Activated CD8-positive, alpha-beta memory T cell treated with anti-CD3 and anti-CD28 coated beads, Interleukin-2, amount 50 U/mL, for 4 hours (primary cell): ENCODE results near the gene NLRP5.
"Not testable (repeated sequence)": the region's sequence is repeated elsewhere in the genome, so short reads cannot be mapped to it uniquely, and the experiment has no call there.

Experiments
- DNase-seq: peaks from one replicate; pipeline ENCODE4 v3.0.0-alpha.2; 2020

NLRP5 gene

GRCh38 chr19:56099638-56100539, 113.3 kb downstream of the NLRP5 start:
- DNase-seq, result no peak

GRCh38 chr19:56101095-56101494, 114.5 kb downstream of the NLRP5 start:
- no peak for DNase-seq

- DNase-seq, result no peak
Observed at GRCh38 chr19:56101746-56102535, 115.4 kb downstream of the NLRP5 start.

GRCh38 chr19:56103027-56103614, 116.5 kb downstream of the NLRP5 start:
- no peak for DNase-seq

- DNase-seq, result no peak
Observed at GRCh38 chr19:56104423-56104822, 117.8 kb downstream of the NLRP5 start.

GRCh38 chr19:56105090-56105701, 118.6 kb downstream of the NLRP5 start:
- DNase-seq, result peak; percentile 62

- DNase-seq, result not testable (repeated sequence)
Observed at GRCh38 chr19:56105831-56106396, 119.3 kb downstream of the NLRP5 start.

GRCh38 chr19:56106397-56106849, 119.8 kb downstream of the NLRP5 start:
- no peak for DNase-seq

GRCh38 chr19:56106993-56107392, 120.4 kb downstream of the NLRP5 start:
- DNase-seq, result no peak

GRCh38 chr19:56107626-56108351, 121.2 kb downstream of the NLRP5 start:
- DNase-seq, result no peak

- no peak for DNase-seq
Observed at GRCh38 chr19:56108447-56109195, 122.0 kb downstream of the NLRP5 start.

GRCh38 chr19:56109226-56109625, 122.7 kb downstream of the NLRP5 start:
- no peak for DNase-seq

GRCh38 chr19:56110515-56111448, 124.2 kb downstream of the NLRP5 start:
- DNase-seq, result no peak
